Measurements from ENCODE around the gene AQP11. TPM values are rescaled to one million over a fixed set of nuclear protein-coding genes. Genes with fewer than 3 reads are reported as not detected.
A peak's percentile ranks its signal among the peaks of the same experiment; 100 is the strongest.

Gene AQP11
- total RNA-seq, 1 donor from 2014 or later: 0.53 TPM

- DNase-seq (ENCODE audit: low read depth) (peak; percentile 44), FAIRE-seq (no peak)
- Histone ChIP-seq H3K36me3 (ENCODE audit: control insufficient read depth, insufficient read depth, low read length) (no peaks in the 10 kb centered on the region), H3K4me3 (ENCODE audit: low read depth, low read length) (peak overlapping the region; percentile 51), H3K27me3 (ENCODE audit: control insufficient read depth, insufficient read depth, low read length) (no peaks in the 10 kb centered on the region)
- TF ChIP-seq CTCF (IDR thresholded peaks at IDR 0.05; ENCODE audit: insufficient read depth, low read length, severe bottlenecking): peak; percentile 22
Observed at GRCh38 chr11:77590194-77590782, 535 bp downstream of the AQP11 start.

GRCh38 chr11:77592727-77593126 lies 3.0 kb downstream of the AQP11 start:
- Histone ChIP-seq H3K4me3 (ENCODE audit: low read depth, low read length) (no peak overlapping the region), H3K36me3 (ENCODE audit: control insufficient read depth, insufficient read depth, low read length) (no peaks in the 10 kb centered on the region), H3K27me3 (ENCODE audit: control insufficient read depth, insufficient read depth, low read length) (no peaks in the 10 kb centered on the region)
- no peak for FAIRE-seq
- TF ChIP-seq CTCF (IDR thresholded peaks at IDR 0.05; ENCODE audit: insufficient read depth, low read length, severe bottlenecking): no peak
- DNase-seq (ENCODE audit: low read depth): no peak

- DNase-seq (ENCODE audit: low read depth): no peak
- FAIRE-seq: no peak
- TF ChIP-seq CTCF (IDR thresholded peaks at IDR 0.05; ENCODE audit: insufficient read depth, low read length, severe bottlenecking): no peak
- Histone ChIP-seq H3K36me3 (ENCODE audit: control insufficient read depth, insufficient read depth, low read length) (no peaks in the 10 kb centered on the region), H3K27me3 (ENCODE audit: control insufficient read depth, insufficient read depth, low read length) (no peaks in the 10 kb centered on the region), H3K4me3 (ENCODE audit: low read depth, low read length) (no peak overlapping the region)
Observed at GRCh38 chr11:77593883-77594282, 4.1 kb downstream of the AQP11 start.

- Histone ChIP-seq H3K4me3 (ENCODE audit: low read depth, low read length) (no peak overlapping the region), H3K36me3 (ENCODE audit: control insufficient read depth, insufficient read depth, low read length) (no peaks in the 10 kb centered on the region), H3K27me3 (ENCODE audit: control insufficient read depth, insufficient read depth, low read length) (no peaks in the 10 kb centered on the region)
- DNase-seq (ENCODE audit: low read depth) (peak; percentile 59), FAIRE-seq (no peak)
- no peak for TF ChIP-seq CTCF (IDR thresholded peaks at IDR 0.05; ENCODE audit: insufficient read depth, low read length, severe bottlenecking)
Observed at GRCh38 chr11:77596626-77597025, 6.9 kb downstream of the AQP11 start.

GRCh38 chr11:77598195-77598594 lies 8.4 kb downstream of the AQP11 start:
- FAIRE-seq: no peak
- H3K4me3 ChIP-seq (ENCODE audit: low read depth, low read length): no peak overlapping the region
- TF ChIP-seq CTCF (IDR thresholded peaks at IDR 0.05; ENCODE audit: insufficient read depth, low read length, severe bottlenecking): no peak
- H3K36me3 ChIP-seq (ENCODE audit: control insufficient read depth, insufficient read depth, low read length): no peaks in the 10 kb centered on the region
- H3K27me3 ChIP-seq (ENCODE audit: control insufficient read depth, insufficient read depth, low read length): no peaks in the 10 kb centered on the region
- no peak for DNase-seq (ENCODE audit: low read depth)

Data from bronchial epithelial cell (primary cell).